HepG2 (cell line): ENCODE measurements around the gene NELFCD. TPM values are rescaled to one million over a fixed set of nuclear protein-coding genes. Genes with fewer than 3 reads are reported as not detected.

Experiments used
- ADNP ChIP-seq: sonication (generic); formaldehyde crosslinking; IDR thresholded peaks from 2 replicates; pipeline ENCODE4 v1.4.0; 2020; ENCODE audit warnings: missing genetic modification reagents
- CCAR2 ChIP-seq: fragments of 200-400 bp; formaldehyde crosslinking; optimal IDR thresholded peaks from 2 replicates; pipeline ENCODE3; 2018; ENCODE audit warnings: low read depth, mild to moderate bottlenecking, low read length, moderate library complexity
- CENPT ChIP-seq: sonication (generic); formaldehyde crosslinking; IDR thresholded peaks from 2 replicates; pipeline ENCODE4 v1.8.0; 2022; ENCODE audit warnings: low read depth, mild to moderate bottlenecking, moderate library complexity, missing genetic modification reagents
- HMG20B ChIP-seq: conservative IDR thresholded peaks from 2 replicates; pipeline ENCODE4 v1.6.1; 2016; ENCODE audit warnings: missing genetic modification reagents, missing compliant biosample characterization
- HNRNPL ChIP-seq: fragments of 200-400 bp; formaldehyde crosslinking; IDR thresholded peaks from 2 replicates; pipeline ENCODE4 v1.6.1; 2017; ENCODE audit warnings: mild to moderate bottlenecking, low read depth, low read length
- IRF2 ChIP-seq: IDR thresholded peaks from 2 replicates; pipeline ENCODE4 v1.6.1; 2018; ENCODE audit warnings: missing genetic modification reagents, missing compliant biosample characterization
- SALL2 ChIP-seq: sonication (generic); formaldehyde crosslinking; IDR thresholded peaks from 2 replicates; pipeline ENCODE4 v1.8.1; 2023; ENCODE audit warnings: mild to moderate bottlenecking, missing genetic modification reagents, inconsistent platforms
- SP140L ChIP-seq: sonication (generic); formaldehyde crosslinking; IDR thresholded peaks from 2 replicates; pipeline ENCODE4 v1.4.0; 2020; ENCODE audit warnings: missing genetic modification reagents, borderline replicate concordance
- TEAD2 ChIP-seq: sonication (generic); formaldehyde crosslinking; IDR thresholded peaks from 2 replicates; pipeline ENCODE4 v1.9.0; 2021; ENCODE audit warnings: missing genetic modification reagents
- ZBTB7B ChIP-seq: sonication (generic); formaldehyde crosslinking; IDR thresholded peaks from 2 replicates; pipeline ENCODE4 v1.4.0; 2020; ENCODE audit warnings: missing genetic modification reagents
- ZNF746 ChIP-seq: sonication (generic); formaldehyde crosslinking; IDR thresholded peaks from 2 replicates; pipeline ENCODE4 v1.8.0; 2022; ENCODE audit warnings: mild to moderate bottlenecking, missing genetic modification reagents
- ZNF780A ChIP-seq: sonication (generic); formaldehyde crosslinking; IDR thresholded peaks from 2 replicates; pipeline ENCODE4 v1.8.0; 2022; ENCODE audit warnings: mild to moderate bottlenecking, missing genetic modification reagents, moderate library complexity
- polyA plus RNA-seq, 8 experiments: library from polyadenylated mRNA; depleted of rRNA in 3 of 8; stranded (reverse) in 7 of 8; unstranded in 1 of 8; fragments of >200 nt; fragmentation: Illumina TruSeq in 4 of 8; extraction: Trizol in 4 of 8; gene quantifications; 2 replicates each; pipeline versions ENCODE4 v1.2.1 to v1.2.3, GENCODE V29; 2011 to 2016; ENCODE audit warnings: low read depth in 4 of 8, missing spikeins in 1 of 8, mixed read lengths in 1 of 8; ENCODE audit not compliant: insufficient read depth in 1 of 8
- total RNA-seq, 5 experiments: library from RNA; depleted of rRNA; stranded (reverse); fragments of >200 nt; fragmentation: Illumina TruSeq; extraction: Trizol; gene quantifications; 2 replicates each; pipeline ENCODE4 v1.2.3, GENCODE V29; 2016; ENCODE audit warnings: low read depth in 1 of 5
- TF ChIP-seq, protein P1 (sequence below): sonication (generic); formaldehyde crosslinking; IDR thresholded peaks from 2 replicates; pipeline ENCODE4 v1.4.0; 2020; ENCODE audit warnings: missing genetic modification reagents, borderline replicate concordance
- TF ChIP-seq, protein P2 (sequence below): sonication (generic); formaldehyde crosslinking; IDR thresholded peaks from 2 replicates; pipeline ENCODE4 v1.9.0; 2022; ENCODE audit warnings: low read depth, missing genetic modification reagents
- TF ChIP-seq, protein P3 (sequence below): sonication (generic); formaldehyde crosslinking; conservative IDR thresholded peaks from 2 replicates; pipeline ENCODE4 v1.5.0; 2020; ENCODE audit warnings: missing genetic modification reagents
- TF ChIP-seq, protein P4 (sequence below): sonication (generic); formaldehyde crosslinking; IDR thresholded peaks from 2 replicates; pipeline ENCODE4 v1.5.0; 2020; ENCODE audit warnings: missing genetic modification reagents, mild to moderate bottlenecking, borderline replicate concordance
- TF ChIP-seq, protein P5 (sequence below): sonication (generic); formaldehyde crosslinking; IDR thresholded peaks from 2 replicates; pipeline ENCODE4 v1.8.0; 2022; ENCODE audit warnings: mild to moderate bottlenecking, missing genetic modification reagents
- TF ChIP-seq, protein P6 (sequence below): sonication (generic); formaldehyde crosslinking; conservative IDR thresholded peaks from 2 replicates; pipeline ENCODE4 v1.8.0; 2022; ENCODE audit warnings: mild to moderate bottlenecking, moderate library complexity, missing genetic modification reagents

Gene NELFCD
- total and polyA plus RNA-seq, 2 of the 13 experiments (the other 11 are each of a cell fraction or from before 2014, with no cell fraction given), result 159 to 203 TPM

DNA sequence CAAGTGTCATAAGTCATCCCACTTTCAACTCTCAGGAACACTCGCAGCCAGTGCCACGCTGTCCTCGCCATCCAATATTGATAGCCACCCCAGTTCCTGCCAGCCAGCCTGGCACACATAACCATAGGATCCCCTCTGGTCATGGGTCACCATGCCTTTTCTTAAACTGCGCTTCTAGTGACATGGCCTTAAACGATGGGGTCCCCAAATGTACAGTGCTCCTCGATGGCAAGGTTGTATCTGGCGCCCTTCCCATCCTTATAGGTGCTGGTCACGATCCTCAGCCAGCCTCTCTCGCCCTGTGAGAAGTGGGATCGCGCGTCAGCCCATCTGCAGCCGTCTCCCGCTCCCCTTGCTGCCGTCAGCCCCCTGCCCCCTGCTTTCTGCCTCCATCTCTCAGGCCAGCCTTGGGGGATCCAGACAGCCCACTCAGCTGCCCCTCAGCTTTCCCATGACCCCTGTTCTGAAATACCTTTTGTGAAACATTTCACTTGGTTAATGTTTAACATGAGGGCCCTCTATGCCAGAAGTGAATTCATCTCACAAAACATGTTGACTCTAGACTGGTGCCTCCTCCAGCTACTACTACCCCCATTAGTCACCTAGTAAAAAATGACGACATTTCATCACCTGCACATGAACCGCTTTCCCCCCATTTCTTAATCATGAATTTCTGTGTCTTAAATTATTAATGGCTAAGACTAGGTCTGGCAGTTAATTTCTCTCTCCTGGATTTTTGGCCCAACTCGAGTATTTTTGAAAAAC, 14.6 kb downstream of the NELFCD start (continued):
- TF ChIP-seq, protein P1, sequence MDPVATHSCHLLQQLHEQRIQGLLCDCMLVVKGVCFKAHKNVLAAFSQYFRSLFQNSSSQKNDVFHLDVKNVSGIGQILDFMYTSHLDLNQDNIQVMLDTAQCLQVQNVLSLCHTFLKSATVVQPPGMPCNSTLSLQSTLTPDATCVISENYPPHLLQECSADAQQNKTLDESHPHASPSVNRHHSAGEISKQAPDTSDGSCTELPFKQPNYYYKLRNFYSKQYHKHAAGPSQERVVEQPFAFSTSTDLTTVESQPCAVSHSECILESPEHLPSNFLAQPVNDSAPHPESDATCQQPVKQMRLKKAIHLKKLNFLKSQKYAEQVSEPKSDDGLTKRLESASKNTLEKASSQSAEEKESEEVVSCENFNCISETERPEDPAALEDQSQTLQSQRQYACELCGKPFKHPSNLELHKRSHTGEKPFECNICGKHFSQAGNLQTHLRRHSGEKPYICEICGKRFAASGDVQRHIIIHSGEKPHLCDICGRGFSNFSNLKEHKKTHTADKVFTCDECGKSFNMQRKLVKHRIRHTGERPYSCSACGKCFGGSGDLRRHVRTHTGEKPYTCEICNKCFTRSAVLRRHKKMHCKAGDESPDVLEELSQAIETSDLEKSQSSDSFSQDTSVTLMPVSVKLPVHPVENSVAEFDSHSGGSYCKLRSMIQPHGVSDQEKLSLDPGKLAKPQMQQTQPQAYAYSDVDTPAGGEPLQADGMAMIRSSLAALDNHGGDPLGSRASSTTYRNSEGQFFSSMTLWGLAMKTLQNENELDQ (CRISPR knock-in tag), result no peak
- TF ChIP-seq CENPT (CRISPR knock-in tag) (no peak), CCAR2 (no peak), SALL2 (CRISPR knock-in tag) (no peak), SP140L (0 out of 2 replicates have a peak, but pooled peaks have one; percentile 35), HMG20B (CRISPR knock-in tag) (no peak), ZBTB7B (CRISPR knock-in tag) (peak; percentile 96), IRF2 (CRISPR knock-in tag) (peak; percentile 57; the same call in 1 of the 2 replicates), ZNF746 (CRISPR knock-in tag) (no peak), HNRNPL (no peak), TEAD2 (CRISPR knock-in tag) (0 out of 2 replicates have a peak, but pooled peaks have one; percentile 28), ZNF780A (no peak), ADNP (CRISPR knock-in tag) (no peak)
- TF ChIP-seq, protein P2, sequence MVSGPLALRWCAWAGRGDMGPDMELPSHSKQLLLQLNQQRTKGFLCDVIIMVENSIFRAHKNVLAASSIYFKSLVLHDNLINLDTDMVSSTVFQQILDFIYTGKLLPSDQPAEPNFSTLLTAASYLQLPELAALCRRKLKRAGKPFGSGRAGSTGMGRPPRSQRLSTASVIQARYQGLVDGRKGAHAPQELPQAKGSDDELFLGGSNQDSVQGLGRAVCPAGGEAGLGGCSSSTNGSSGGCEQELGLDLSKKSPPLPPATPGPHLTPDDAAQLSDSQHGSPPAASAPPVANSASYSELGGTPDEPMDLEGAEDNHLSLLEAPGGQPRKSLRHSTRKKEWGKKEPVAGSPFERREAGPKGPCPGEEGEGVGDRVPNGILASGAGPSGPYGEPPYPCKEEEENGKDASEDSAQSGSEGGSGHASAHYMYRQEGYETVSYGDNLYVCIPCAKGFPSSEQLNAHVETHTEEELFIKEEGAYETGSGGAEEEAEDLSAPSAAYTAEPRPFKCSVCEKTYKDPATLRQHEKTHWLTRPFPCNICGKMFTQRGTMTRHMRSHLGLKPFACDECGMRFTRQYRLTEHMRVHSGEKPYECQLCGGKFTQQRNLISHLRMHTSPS, result no peak
- TF ChIP-seq, protein P3, sequence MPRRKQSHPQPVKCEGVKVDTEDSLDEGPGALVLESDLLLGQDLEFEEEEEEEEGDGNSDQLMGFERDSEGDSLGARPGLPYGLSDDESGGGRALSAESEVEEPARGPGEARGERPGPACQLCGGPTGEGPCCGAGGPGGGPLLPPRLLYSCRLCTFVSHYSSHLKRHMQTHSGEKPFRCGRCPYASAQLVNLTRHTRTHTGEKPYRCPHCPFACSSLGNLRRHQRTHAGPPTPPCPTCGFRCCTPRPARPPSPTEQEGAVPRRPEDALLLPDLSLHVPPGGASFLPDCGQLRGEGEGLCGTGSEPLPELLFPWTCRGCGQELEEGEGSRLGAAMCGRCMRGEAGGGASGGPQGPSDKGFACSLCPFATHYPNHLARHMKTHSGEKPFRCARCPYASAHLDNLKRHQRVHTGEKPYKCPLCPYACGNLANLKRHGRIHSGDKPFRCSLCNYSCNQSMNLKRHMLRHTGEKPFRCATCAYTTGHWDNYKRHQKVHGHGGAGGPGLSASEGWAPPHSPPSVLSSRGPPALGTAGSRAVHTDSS (CRISPR knock-in tag), result no peak
- TF ChIP-seq, protein P4, sequence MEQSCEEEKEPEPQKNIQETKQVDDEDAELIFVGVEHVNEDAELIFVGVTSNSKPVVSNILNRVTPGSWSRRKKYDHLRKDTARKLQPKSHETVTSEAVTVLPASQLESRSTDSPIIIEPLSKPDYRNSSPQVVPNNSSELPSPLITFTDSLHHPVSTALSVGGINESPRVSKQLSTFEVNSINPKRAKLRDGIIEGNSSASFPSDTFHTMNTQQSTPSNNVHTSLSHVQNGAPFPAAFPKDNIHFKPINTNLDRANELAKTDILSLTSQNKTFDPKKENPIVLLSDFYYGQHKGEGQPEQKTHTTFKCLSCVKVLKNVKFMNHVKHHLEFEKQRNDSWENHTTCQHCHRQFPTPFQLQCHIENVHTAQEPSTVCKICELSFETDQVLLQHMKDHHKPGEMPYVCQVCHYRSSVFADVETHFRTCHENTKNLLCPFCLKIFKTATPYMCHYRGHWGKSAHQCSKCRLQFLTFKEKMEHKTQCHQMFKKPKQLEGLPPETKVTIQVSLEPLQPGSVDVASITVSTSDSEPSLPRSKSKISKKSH, result no peak
- TF ChIP-seq, protein P5, sequence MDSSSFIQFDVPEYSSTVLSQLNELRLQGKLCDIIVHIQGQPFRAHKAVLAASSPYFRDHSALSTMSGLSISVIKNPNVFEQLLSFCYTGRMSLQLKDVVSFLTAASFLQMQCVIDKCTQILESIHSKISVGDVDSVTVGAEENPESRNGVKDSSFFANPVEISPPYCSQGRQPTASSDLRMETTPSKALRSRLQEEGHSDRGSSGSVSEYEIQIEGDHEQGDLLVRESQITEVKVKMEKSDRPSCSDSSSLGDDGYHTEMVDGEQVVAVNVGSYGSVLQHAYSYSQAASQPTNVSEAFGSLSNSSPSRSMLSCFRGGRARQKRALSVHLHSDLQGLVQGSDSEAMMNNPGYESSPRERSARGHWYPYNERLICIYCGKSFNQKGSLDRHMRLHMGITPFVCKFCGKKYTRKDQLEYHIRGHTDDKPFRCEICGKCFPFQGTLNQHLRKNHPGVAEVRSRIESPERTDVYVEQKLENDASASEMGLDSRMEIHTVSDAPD (CRISPR knock-in tag), result no peak
- TF ChIP-seq, protein P6, sequence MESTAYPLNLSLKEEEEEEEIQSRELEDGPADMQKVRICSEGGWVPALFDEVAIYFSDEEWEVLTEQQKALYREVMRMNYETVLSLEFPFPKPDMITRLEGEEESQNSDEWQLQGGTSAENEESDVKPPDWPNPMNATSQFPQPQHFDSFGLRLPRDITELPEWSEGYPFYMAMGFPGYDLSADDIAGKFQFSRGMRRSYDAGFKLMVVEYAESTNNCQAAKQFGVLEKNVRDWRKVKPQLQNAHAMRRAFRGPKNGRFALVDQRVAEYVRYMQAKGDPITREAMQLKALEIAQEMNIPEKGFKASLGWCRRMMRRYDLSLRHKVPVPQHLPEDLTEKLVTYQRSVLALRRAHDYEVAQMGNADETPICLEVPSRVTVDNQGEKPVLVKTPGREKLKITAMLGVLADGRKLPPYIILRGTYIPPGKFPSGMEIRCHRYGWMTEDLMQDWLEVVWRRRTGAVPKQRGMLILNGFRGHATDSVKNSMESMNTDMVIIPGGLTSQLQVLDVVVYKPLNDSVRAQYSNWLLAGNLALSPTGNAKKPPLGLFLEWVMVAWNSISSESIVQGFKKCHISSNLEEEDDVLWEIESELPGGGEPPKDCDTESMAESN (CRISPR knock-in tag), result no peak
